Measurements from ENCODE around the gene DNAJB13.

The DNAJB13 gene

GRCh38 chr11:74018331-74019005, 67.6 kb downstream of the DNAJB13 start:
- no peak for FAIRE-seq

DNA sequence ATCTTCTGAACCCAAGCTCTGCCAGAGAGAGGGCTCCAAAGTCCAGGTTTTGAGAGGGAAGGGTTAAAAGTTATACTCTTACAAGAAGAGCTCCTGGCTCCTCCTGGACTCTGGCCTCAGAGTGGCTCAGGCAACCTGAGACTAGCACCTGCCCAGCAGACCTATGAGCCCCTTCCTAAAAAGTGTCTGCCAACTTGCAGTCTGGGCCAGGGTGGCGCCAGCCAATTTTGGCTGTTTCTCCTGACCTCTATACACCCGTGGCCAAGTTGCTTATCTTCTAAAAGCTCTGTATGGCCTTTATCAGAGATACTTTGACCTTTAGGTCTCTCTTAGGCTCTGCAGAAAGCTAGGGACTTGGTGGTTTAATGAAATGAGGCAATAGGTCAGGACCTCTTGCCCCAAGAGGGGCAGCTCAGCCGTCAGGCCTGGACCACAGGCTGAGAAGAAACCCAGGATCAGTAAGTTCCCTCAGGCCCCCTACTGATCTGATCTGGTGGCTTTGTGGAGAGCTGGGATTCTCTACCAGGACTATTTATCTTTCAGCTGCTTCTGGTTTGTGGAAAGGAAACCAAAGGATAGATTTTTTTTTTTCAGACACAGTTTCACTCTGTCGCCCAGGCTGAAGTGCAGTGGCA, 68.4 kb downstream of the DNAJB13 start:
- no peak for FAIRE-seq

DNA sequence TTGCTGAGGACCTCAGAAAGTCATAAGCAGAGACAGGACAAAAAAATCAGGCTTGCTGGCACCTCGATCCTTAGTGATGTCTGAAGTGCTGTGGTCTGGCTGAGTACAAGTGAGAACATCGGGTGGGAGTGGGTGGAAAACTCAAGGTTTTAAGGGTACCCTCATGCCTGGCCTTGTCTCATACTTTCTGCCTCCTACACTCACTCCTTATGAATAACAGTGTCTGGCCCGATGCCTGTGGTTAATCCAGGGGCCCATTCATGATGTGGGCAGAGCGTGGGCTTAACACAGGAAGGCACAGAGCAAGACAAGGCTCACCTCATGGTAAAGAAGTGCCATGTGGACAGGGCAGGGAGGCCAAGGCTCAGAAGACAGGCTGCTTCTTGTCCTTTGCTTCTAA, 69.0 kb downstream of the DNAJB13 start:
- FAIRE-seq, result no peak
